Measurements from ENCODE around the gene CIAO3.

Gene CIAO3

DNA sequence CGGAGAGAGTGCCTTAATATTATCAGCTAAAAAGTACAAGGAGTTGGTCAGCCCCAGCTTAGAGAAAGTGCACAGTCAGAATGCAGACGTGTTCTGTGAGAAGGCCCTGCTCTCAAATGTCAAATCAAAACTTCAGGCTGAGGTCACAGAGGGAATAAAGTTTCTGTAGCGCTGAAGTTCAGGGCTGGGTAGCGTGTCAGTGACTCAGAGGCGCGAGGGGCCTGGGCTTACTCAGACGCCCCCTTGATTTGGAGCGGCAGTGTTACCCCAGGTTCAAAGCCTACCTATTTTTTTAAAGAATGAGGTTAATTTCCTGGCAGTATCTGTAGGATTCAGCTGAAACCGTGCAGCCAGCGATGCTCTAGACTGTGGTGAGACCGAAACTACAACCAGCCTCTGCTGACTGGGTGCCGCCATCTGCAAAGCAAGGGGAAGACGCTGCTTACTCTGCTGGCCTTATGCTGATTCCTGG lies 4.8 kb downstream of the CIAO3 start:
- Histone ChIP-seq H3K27me3 (ENCODE audit: control insufficient read depth, insufficient read depth, low read length, poor library complexity, severe bottlenecking) (no peaks in the 10 kb centered on the region), H3K4me1 (ENCODE audit: control insufficient read depth, insufficient read depth, low read length) (peaks cover 7% of the 10 kb centered on the region), H3K27ac (ENCODE audit: insufficient read depth, low read depth, low read length, poor library complexity, severe bottlenecking) (no peak overlapping the region), H3K4me3 (ENCODE audit: insufficient read depth, low read depth, low read length) (no peak overlapping the region), H3K36me3 (ENCODE audit: control insufficient read depth, insufficient read depth, low read length) (no peaks in the 10 kb centered on the region), H3K9me3 (ENCODE audit: control insufficient read depth, low read length) (no peaks in the 10 kb centered on the region)
- 95% methylated on average over 13 of the region's 13 CpGs for WGBS, 2 experiments

DNA sequence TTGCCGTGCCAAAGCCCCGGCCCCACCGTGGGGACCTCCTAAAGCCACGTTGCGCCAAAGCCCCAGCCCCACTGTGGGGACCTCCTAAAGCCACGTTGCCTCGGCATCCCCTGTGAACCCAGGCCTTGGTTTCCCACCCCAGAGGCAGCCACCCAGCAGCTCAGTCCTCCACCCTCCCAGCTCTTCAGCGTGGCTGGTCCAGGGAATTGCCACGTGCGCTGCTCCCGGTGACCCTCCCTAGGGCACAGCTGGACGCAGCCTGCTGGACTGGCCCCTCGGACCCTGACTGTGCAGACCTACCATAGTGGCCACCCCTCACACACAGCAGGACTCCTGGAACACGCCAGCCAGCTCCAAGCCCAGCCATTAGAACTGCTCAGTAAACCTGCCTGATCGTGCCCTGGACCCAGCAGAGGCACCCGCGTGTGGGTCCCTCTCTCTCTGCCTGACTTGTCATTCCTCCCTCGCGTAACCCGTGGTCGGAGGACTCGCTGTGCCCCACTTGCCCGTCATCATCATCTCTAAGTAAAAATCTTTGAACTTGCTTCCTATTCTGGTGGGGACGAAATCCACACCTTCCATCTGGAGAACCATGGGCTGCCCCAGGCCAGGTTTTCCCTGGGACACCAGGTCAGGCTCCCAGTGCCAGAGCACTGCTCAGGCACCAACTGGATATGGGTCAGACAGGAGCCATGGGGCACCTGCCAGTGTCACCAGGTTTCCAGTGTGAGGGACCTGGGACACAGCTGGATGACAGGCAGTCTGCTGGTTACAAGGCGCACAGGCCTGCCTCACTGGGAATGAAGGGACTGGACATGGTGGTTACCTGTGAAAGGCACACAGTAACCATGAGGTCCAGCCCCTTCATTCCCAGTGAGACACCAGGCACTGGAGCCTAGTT lies 5.6 kb downstream of the CIAO3 start:
- Histone ChIP-seq H3K4me3 (ENCODE audit: insufficient read depth, low read depth, low read length) (no peak overlapping the region), H3K4me1 (ENCODE audit: control insufficient read depth, insufficient read depth, low read length) (peaks cover 7% of the 10 kb centered on the region), H3K9me3 (ENCODE audit: control insufficient read depth, low read length) (no peaks in the 10 kb centered on the region), H3K27me3 (ENCODE audit: control insufficient read depth, insufficient read depth, low read length, poor library complexity, severe bottlenecking) (no peaks in the 10 kb centered on the region), H3K27ac (ENCODE audit: insufficient read depth, low read depth, low read length, poor library complexity, severe bottlenecking) (no peak overlapping the region), H3K36me3 (ENCODE audit: control insufficient read depth, insufficient read depth, low read length) (no peaks in the 10 kb centered on the region)
- 94 to 95% methylated on average over 25 of the region's 25 CpGs for WGBS, 2 experiments

DNA sequence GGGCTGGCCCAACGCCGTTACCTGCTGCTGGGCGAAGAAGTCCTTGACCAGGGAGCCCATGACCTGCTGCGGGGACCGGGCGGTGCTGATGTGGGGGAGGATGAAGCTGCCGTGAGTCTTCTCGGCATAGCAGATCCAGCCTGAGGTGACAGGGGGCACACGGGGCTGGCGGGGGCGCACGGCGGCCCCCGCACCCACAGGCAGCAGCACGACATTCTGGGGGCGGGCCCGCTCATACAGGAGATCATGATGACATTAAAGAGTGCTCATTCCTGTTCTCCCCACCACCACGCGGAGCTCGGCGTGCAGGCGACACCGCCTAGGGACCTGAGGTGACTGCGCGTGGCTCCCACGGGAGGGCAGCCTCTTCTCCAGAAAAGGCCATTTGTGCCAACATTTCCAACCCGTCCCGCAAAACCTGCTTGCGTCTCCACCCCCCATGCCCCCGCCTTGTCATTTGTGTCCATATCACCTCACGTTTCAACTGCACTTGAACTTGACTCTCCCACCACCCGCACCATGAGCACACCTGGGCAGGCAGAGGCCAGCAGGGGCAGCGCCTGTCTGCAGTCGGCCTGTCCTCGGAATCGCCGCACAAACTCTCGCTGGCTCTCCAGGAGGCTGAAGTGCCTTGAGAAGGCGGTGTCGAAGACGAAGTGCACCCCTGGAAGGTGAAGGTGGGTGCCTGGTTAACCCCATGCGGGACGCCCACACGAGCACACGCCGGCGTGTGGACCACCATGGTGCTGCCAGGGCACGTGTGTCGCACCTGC lies 6.4 kb downstream of the CIAO3 start:
- no peaks in the 10 kb centered on the region for H3K36me3 ChIP-seq (ENCODE audit: control insufficient read depth, insufficient read depth, low read length)
- WGBS, 2 experiments = 94 to 95% methylated on average over 49 of the region's 49 CpGs

DNA sequence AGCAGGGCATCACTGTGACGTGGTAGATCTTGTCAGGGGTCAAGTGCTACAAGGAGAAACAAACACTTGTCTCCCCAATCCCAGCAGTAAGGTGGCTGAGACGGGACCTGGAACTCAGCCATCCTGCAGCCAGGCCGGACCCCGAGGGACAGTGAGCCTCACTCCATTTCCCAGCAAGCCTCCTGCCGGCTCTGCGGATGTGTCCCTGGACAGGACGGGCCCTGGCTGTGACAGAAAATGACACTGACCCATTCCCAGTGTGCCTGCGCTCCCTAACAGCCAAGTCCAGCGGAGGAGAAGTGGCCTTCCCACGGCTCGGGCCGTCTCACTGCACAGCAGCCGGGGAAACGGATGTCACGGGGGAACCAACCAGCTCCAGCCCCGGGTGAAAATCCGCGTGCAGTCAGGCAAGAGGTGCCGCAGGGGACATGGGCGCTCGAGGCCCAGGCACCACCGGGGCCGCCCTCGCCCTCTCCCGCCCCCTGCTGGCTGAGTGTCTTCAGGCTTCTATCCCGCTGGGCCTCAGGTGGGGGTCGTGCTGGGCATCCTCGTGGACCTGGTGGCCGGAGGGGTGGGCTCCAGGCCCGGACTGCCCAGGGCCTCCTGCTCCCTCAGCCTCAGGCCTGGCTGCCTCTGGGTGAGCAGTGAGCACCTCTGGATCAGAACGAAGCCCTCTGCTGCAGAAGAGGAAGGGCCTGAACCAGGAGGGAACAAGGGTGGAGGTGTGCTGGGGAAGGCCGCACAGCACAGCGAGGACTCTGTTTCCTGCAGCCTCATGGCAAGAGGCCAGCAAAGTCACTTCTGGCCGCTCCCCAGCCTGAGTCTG lies 7.2 kb downstream of the CIAO3 start:
- WGBS, 2 experiments = 87 to 89% methylated on average over 34 of the region's 34 CpGs
- no peaks in the 10 kb centered on the region for H3K9me3 ChIP-seq (ENCODE audit: control insufficient read depth, low read length)
- H3K27ac ChIP-seq (ENCODE audit: insufficient read depth, low read depth, low read length, poor library complexity, severe bottlenecking) = no peak overlapping the region
- no peaks in the 10 kb centered on the region for H3K36me3 ChIP-seq (ENCODE audit: control insufficient read depth, insufficient read depth, low read length)
- no peak overlapping the region for H3K4me3 ChIP-seq (ENCODE audit: insufficient read depth, low read depth, low read length)
- peaks cover 4% of the 10 kb centered on the region for H3K27me3 ChIP-seq (ENCODE audit: control insufficient read depth, insufficient read depth, low read length, poor library complexity, severe bottlenecking)
- no peaks in the 10 kb centered on the region for H3K4me1 ChIP-seq (ENCODE audit: control insufficient read depth, insufficient read depth, low read length)

More for the DNA sequence above, 6.4 kb downstream of the CIAO3 start:
- Histone ChIP-seq H3K27ac (ENCODE audit: insufficient read depth, low read depth, low read length, poor library complexity, severe bottlenecking) (no peak overlapping the region), H3K4me1 (ENCODE audit: control insufficient read depth, insufficient read depth, low read length) (no peaks in the 10 kb centered on the region), H3K27me3 (ENCODE audit: control insufficient read depth, insufficient read depth, low read length, poor library complexity, severe bottlenecking) (no peaks in the 10 kb centered on the region), H3K4me3 (ENCODE audit: insufficient read depth, low read depth, low read length) (no peak overlapping the region), H3K9me3 (ENCODE audit: control insufficient read depth, low read length) (no peaks in the 10 kb centered on the region)

- Histone ChIP-seq H3K27me3 (ENCODE audit: control insufficient read depth, insufficient read depth, low read length, poor library complexity, severe bottlenecking) (peaks cover 10% of the 10 kb centered on the region), H3K27ac (ENCODE audit: insufficient read depth, low read depth, low read length, poor library complexity, severe bottlenecking) (no peak overlapping the region), H3K4me3 (ENCODE audit: insufficient read depth, low read depth, low read length) (no peak overlapping the region), H3K36me3 (ENCODE audit: control insufficient read depth, insufficient read depth, low read length) (no peaks in the 10 kb centered on the region), H3K9me3 (ENCODE audit: control insufficient read depth, low read length) (no peaks in the 10 kb centered on the region), H3K4me1 (ENCODE audit: control insufficient read depth, insufficient read depth, low read length) (no peaks in the 10 kb centered on the region)
- WGBS, 2 experiments = 92 to 93% methylated on average over 13 of the region's 13 CpGs
These were observed 7.9 kb downstream of the CIAO3 start for GRCh38 chr16:732936-733335.

GRCh38 chr16:732332-732731 lies 8.5 kb downstream of the CIAO3 start:
- H3K4me3 ChIP-seq (ENCODE audit: insufficient read depth, low read depth, low read length) = no peak overlapping the region
- H3K36me3 ChIP-seq (ENCODE audit: control insufficient read depth, insufficient read depth, low read length) = no peaks in the 10 kb centered on the region
- H3K27me3 ChIP-seq (ENCODE audit: control insufficient read depth, insufficient read depth, low read length, poor library complexity, severe bottlenecking) = peaks cover 16% of the 10 kb centered on the region
- 93 to 94% methylated on average over 12 of the region's 12 CpGs for WGBS, 2 experiments
- H3K27ac ChIP-seq (ENCODE audit: insufficient read depth, low read depth, low read length, poor library complexity, severe bottlenecking) = no peak overlapping the region
- H3K9me3 ChIP-seq (ENCODE audit: control insufficient read depth, low read length) = no peaks in the 10 kb centered on the region
- H3K4me1 ChIP-seq (ENCODE audit: control insufficient read depth, insufficient read depth, low read length) = peaks cover 5% of the 10 kb centered on the region

GRCh38 chr16:730666-731509 lies 9.9 kb downstream of the CIAO3 start:
- Histone ChIP-seq H3K27me3 (ENCODE audit: control insufficient read depth, insufficient read depth, low read length, poor library complexity, severe bottlenecking) (peaks cover 31% of the 10 kb centered on the region), H3K4me3 (ENCODE audit: insufficient read depth, low read depth, low read length) (no peak overlapping the region), H3K36me3 (ENCODE audit: control insufficient read depth, insufficient read depth, low read length) (no peaks in the 10 kb centered on the region), H3K4me1 (ENCODE audit: control insufficient read depth, insufficient read depth, low read length) (peaks cover 11% of the 10 kb centered on the region), H3K27ac (ENCODE audit: insufficient read depth, low read depth, low read length, poor library complexity, severe bottlenecking) (no peak overlapping the region), H3K9me3 (ENCODE audit: control insufficient read depth, low read length) (no peaks in the 10 kb centered on the region)
- 88 to 91% methylated on average over 22 of the region's 22 CpGs for WGBS, 2 experiments

- Histone ChIP-seq H3K27ac (ENCODE audit: insufficient read depth, low read depth, low read length, poor library complexity, severe bottlenecking) (no peak overlapping the region), H3K9me3 (ENCODE audit: control insufficient read depth, low read length) (no peaks in the 10 kb centered on the region), H3K4me1 (ENCODE audit: control insufficient read depth, insufficient read depth, low read length) (peaks cover 11% of the 10 kb centered on the region), H3K27me3 (ENCODE audit: control insufficient read depth, insufficient read depth, low read length, poor library complexity, severe bottlenecking) (peaks cover 35% of the 10 kb centered on the region), H3K4me3 (ENCODE audit: insufficient read depth, low read depth, low read length) (no peak overlapping the region), H3K36me3 (ENCODE audit: control insufficient read depth, insufficient read depth, low read length) (no peaks in the 10 kb centered on the region)
- 94 to 95% methylated on average over 37 of the region's 37 CpGs for WGBS, 2 experiments
These were observed 10.8 kb downstream of the CIAO3 start for GRCh38 chr16:729768-730665.

Measured in ectodermal cell (in vitro differentiated cells).